GM19025 (cell line): Measurements from ENCODE around the gene AKT2.

Source experiments
- ATAC-seq: cut with Tn5 transposase; IDR thresholded peaks from one replicate; pipeline ENCODE4 v1.9.1; 2021; ENCODE audit warnings: mild to moderate bottlenecking, low read depth, moderate library complexity; ENCODE audit not compliant: unreplicated experiment

Gene AKT2

DNA sequence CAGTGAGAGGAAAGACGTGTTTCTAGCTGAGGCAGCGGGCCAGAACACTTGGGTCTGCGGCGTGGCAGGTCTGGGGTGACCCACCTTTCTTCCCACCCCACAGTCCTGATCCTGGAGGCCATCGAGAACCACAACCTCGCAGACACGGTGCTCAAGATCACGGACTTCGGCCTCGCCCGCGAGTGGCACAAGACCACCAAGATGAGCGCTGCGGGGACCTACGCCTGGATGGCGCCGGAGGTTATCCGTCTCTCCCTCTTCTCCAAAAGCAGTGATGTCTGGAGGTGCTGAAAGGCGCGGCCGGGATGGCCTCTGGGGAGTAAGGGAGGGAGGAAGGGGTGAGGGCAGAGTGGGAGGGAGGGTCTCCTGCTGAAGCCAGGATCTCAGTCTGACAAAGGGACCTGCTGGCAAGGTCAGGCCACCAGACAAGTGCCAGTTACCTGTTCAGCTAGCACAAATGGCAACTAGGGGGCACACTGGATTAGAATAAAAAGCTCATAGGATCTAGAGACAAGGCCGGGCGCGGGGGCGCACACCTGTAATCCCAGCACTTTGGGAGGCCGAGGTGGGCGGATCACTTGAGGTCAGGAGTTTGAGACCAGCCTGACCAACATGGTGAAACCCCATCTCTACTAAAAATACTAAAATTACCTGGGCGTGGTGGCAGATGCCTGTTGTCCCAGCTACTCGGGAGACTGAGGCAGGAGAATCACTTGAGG, 86.7 kb downstream of the AKT2 start:
- ATAC-seq: no peak

DNA sequence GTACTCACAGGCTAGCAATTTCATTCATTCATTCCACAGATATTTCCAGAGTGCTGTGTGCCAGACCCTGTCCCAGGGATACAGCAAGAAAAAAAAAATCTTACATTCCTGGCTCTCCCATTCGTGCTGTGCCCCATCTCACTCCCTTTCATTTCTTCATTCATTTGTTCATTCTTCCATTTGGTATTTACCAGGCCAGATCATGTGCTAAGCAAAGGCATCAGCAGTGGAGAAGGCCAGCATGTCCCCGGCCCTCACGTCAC, 91.6 kb downstream of the AKT2 start:
- ATAC-seq: no peak

DNA sequence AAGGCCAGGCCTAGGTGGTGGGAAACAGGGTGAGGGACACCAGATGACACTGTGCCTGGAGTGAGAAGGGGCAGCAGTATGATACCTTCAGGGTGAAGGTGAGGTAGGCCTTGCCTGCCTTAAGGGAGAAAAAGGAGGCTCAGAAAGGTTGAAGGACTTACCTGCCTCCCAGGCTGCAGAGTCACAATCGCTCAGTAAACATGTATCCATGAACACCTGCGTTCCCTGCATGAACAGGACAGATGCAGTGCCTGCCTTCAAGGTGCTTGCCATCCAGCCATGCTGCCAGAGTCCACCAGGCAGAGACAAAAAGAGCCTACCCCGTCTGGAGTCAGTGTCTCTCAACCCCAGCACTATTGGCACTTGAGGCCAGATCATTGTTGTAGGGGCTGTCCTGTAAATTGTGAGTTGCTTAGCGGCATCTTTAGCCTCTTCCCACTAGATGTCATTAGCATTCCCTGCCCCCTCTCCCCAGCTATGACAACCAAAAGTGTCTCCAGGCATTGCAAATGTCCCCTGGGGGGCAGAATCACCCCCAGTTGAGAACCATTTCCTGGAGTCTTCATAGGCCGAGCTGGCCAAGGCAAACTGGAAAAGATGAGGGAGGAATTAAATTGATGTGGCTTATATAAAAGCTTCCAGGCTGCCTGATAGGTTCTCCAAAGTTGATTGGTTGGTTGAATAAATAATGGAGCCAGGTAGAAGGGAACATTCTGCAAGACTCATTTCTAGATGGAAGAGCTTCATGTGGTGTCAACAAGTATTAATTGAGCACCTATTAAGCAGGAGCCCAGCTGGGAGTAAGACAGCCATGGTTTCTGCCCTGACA, 92.2 kb downstream of the AKT2 start:
- ATAC-seq: no peak

DNA sequence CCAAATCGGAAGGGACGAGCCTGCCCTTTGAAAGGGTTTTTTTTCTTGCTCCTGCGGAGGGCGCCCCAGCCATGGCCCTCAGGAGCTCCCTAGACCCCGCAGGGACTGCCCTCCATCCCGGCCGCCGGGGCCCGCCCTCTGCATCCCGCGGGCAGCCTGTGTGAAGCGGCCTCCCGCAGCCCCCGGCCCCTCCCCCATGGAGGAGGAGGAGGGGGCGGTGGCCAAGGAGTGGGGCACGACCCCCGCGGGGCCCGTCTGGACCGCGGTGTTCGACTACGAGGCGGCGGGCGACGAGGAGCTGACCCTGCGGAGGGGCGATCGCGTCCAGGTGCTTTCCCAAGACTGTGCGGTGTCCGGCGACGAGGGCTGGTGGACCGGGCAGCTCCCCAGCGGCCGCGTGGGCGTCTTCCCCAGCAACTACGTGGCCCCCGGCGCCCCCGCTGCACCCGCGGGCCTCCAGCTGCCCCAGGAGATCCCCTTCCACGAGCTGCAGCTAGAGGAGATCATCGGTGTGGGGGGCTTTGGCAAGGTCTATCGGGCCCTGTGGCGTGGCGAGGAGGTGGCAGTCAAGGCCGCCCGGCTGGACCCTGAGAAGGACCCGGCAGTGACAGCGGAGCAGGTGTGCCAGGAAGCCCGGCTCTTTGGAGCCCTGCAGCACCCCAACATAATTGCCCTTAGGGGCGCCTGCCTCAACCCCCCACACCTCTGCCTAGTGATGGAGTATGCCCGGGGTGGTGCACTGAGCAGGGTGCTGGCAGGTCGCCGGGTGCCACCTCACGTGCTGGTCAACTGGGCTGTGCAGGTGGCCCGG, 93.1 kb downstream of the AKT2 start:
- ATAC-seq: no peak

DNA sequence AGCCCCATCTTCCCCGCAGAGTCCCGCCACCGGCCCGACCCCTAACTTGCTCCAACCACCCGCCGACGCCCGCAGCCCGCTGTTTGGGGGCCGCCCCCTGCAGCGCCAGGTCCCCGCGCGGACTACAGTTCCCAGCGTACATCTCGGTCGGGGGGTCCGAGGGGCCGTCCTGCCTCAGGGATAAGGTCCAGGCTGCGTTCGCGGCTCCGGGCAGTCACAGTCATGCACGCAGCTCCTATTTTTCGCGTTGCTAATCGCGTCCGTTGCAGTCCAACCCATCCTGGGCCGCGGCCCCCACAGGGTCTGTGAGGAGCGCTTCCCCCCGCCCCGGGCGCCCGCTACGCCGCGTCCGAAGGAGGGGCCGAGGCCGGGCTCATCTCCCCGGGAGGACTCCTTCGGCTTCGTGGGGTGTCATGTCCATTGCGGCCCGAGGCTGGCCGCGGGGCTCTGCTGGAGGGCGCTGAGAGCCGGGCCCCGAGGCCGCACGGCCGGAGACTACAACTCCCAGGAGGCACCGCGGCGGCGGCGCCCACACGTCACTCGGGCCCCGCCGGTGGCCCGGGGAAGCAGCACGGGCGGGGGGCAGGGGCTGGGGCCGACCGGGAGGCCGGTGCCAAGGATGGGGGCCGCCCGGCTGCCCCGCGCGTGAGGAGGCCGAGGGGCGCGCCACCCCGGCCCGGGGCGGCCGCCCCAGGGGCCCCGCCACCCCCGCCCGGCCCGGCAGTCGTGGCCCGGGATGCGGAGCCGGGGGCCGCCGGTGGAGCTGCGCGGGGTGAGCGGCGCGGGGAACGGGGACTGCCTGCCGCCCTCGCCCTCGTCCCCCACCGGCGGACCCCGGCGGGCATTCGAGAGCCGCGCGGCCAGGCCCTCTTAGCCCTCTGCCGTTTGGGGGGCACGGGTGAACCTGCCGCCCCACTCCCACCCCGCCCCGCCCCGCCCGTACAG, 94.0 kb downstream of the AKT2 start, which contains the start of gene MAP3K10:
MAP3K10 (plus strand) TSS at position 536 of the 945 bp plus-strand sequence. CDS start 606 bp downstream, outside the sequence.
- ATAC-seq: peak; percentile 75

DNA sequence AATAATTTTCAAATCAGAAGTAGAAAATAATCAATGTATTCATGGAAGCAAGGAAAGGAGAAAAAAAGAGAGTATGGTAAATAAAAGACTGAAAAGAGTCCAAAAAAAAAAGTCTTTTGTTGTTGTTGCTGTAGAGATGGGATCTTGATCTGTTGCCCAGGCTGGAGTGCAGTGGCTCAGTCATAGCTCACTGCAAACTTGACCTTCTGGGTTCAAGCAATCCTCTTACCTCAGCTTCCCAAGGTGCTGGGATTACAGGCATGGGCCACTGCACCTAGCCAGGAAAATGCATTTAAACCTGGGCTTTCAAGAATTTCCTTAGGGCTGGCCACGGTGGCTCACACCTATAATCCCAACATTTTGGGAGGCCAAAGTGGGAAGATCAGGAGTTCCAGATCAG, 100.9 kb downstream of the AKT2 start:
- ATAC-seq: no peak
